ENCODE data around the gene BAHD1.
A peak's percentile ranks its signal among the peaks of the same experiment; 100 is the strongest.

BAHD1 gene

DNA sequence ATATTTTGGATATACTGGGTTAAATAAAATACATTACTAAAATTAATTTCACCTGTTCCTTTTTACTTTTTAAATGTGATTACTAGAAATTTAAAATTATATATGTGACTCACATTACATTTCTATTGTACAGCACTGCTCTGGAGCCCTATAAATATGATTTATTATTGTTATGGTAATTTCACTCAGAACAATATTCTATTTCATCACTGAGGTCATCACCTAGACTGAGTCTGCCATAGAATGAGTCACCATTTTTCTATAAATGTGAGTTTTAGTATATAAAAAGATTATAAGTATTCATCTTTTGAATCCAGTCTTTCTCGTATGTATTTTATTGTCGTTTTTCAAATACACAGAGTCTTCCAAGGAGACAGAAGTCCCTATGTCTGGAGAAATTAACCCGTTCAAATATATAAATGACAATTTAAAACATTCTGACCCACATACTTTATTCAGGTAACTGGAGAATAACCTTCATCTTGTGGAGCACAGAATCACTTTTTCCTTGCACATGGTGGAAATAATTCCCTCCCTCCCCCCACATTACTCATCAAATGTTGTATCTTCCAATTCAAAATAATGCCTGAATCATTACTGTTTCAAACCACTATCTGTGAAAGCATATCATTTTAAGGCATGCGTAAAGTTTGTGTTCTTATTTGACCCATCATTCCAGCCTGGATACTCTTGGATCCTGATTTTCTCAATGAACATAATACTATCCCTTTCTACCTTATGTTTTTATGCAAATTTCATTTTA, 60.0 kb downstream of the BAHD1 start:
- DNase-seq, result no peak

DNA sequence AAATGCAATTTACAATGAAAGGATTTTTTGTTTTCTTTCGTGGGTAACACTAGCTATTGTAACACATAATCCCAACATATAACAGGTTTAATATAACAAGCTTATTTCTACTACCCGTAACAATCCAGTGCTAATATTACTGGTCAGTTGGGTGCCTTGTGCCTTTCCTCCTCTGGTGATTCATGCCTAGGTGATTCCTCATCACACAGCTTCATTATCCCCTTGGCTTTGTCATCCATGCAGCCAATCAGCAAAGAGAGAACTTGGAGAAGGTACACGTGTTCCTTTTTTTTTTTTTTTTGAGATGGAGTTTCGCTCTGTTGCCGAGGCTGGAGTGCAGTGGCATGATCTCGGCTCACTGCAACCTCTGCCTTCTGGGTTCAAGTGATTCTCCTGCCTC, 60.7 kb downstream of the BAHD1 start:
- DNase-seq, result no peak

DNA sequence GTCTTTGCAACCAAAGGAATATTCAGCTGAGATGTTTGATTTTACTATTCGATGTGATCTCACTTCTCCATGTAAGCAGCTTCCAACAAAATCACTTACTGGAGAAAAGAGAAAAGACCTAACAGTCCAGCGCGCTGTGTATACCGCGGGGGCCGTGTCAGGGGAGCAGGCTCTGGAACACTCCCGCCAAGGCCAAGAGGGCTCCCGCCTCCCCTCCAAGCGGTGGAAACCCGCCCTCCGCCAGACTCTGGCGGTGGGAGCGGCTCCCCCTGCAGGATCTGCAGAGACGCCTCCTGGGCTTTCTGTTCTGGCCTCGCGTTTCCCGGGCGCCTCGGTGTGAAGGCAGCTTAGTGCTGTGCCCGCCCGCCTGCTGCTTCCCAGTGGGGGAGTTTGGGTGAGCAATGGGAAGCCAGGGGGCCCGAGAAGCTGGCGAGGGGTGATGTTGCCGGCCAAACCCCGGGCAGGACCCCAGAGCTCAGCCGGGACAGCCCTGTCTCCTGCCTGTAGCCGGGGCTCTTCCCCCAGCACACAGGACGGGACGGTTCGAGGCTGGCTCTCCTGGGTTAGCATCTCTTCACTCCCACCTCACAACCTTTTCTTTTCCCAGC, 66.3 kb downstream of the BAHD1 start:
- peak; percentile 68 for DNase-seq

DNA sequence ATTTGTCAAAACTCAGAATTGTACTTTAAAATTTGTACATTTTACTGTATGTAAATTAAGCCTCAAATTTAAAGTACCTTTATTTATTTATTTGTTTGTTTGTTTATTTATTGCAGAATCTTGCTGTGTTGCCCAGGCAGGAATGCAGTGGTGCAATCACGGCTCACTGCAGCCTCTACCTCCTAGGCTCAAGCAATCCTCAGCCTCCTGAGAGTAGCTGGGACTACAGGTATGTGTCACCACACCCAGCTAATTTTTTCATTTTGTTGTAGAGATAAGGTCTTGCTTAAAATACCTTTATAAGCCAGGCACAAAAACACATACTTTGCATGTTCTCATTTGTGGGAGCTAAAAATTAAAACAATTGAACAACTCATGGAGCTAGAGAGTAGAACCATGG, 67.5 kb downstream of the BAHD1 start:
- no peak for DNase-seq

DNA sequence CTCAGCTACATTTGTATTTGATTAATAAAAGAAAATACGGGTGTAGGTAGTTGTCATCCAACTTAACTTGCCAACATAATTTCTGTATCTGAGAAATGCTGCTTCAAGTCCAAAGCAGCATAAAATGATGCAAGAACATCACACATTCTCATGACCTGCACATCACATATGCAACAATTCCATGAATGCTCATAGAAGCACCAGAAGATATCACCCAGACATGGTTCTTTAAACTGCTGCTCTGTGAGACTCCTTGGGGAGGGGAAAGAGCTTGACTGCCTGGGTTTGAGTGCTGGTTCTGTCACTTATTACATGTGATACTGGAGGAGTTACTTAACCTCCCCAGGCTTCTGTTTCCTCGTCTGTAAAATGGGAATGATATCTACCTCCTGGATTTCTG, 69.4 kb downstream of the BAHD1 start:
- no peak for DNase-seq

DNA sequence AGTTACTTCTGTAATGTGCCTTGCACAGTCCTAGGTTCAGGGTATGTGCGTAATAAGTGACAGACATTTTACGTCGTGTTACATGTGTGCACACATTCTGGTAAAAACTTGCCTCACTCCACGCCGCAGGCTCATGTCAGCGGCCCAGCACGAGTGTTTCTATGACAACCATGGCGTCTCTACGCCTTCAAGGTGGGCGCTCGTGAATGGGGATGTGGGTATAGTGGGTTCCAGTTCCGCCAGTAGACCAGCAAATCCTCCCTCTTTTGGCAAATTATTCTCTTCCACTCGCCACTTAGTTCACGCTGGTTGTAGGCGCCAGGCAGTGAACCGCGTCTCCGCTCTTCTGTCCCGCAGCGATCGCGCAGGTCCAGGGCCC, 70.3 kb downstream of the BAHD1 start:
- DNase-seq, result no peak

DNA sequence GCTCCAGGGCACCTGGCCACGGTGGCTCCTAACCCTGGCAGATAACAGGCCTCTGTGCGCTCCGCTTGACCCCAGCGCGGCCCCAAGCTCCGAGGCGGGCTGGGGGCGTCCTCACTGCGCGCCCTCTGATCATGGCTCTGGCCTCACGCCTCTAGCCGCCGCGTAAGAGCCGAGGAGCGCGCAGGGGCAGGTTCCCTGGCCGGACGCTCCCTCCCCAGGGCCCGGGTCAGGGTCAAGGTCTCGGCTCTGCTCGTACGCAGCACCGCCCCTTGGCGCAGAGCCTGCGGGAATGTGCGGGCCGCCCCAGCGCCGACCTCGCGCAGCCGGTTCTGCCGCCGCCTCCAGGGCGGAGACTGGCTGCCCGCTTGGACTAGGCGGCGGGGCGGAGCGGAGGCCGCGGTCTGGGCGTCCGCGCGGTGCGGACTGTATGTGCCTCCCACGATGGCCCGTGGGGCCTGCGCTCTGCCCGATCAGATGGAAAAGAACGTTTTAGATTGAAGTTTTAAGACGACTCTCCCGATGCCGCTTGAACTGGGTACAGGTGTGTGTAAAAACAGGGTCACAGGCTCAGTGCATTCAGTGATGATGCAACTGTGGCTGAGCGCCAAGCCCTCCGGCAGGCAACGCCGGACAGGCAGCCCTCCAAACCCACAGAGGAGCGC, 70.8 kb downstream of the BAHD1 start:
- no peak for DNase-seq

DNA sequence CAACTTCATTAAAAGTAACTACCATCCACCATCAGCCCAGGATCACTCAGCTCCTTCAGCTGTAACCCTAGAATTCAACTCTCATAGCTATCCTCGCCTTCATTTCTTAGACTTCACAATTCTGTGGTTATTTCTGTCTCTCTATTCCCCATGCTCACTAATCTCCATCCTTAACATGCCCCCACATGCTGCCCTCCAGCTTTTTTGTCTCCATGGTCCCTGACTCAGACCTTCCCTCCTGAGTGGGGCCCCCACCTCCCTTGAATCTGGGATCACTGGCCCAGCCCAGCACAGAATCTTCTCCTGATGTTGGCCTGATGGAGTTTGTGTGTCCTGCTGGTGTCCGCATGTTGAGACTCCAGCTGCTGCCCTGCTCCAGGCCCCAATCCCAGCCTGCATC, 71.7 kb downstream of the BAHD1 start:
- no peak for DNase-seq

DNA sequence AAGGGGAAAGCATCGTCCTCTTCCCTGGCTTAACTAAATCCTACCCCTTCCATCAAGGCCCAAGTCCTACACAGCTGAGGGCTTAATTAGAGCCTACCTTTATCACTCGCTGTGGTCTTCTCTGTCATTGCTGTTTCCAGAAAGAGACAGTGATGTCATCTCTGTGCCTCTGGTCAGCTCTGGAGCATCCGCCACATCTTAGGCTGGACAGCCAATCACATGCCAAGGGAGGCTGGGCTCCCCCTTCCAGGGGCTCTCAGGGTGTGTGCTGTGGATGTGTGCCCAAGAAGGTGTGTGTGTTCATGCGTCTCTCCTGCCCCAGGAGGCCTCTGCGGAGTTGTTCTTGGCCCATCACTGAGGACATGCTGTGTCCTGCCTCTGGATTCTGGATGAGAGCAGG, 72.9 kb downstream of the BAHD1 start:
- DNase-seq, result no peak

DNA sequence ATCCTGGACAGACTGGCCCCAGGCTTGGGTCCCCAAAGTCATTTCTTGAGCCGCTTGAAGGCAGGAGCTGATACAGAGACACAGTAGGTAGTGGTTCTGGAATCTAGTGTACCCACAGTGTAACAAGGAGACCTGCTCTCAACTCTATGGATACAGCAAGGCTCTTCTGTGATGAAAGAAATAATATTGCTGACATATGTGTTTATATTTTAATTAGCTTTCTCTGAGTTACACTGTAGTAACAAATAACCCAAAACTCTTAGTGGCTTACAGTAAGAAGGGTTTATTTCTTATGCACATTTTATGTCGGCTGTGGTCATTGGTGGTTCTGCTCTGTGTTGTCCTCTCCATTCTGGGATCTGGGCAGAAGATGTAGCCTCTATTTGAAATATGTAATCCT, 75.6 kb downstream of the BAHD1 start:
- no peak for DNase-seq

Measured in NCI-H1092 (cell line).